ENCODE data around the gene CGRRF1.

Gene CGRRF1

GRCh38 chr14:54577977-54578376, 68.3 kb downstream of the CGRRF1 start:
- DNase-seq: no peak

DNA sequence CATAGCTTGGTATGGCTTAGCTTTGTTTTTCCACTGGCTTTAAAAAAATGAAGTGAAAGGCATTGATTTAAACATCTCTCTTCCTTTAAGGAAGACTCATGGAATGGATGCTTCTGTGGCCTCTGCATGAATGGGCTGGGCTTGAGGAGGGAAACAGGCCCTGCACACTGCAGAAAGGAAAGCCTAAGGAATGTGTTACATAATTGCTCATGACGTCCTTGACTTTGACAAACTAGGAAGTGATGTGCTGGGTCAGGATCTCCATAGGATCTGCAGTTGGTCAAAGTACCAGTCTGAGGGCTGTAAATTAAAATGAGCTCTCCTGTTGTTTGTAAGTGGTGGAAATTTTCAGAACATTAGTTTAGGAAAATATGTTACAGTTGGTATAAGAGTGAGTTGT, 69.9 kb downstream of the CGRRF1 start:
- no peak for DNase-seq

GRCh38 chr14:54580933-54581332, 71.2 kb downstream of the CGRRF1 start:
- DNase-seq: no peak

DNA sequence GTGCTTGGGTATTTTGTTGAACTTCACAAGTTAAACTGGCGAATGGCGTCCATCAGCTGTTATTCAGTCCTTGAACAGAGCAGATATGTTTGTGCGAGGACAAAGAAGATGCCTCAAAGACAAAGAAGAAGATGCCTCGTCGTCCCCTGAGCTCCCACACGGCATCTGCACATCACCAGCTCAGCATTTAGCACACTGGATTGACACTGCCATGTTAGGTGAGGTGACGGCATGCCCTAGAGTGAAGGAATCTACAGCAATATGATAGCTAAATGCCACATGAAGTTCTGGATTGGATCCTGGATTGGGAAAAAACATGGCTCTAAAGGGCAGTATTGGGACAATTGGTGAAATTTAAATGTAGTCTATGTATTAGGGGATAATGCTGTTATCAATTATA, 72.6 kb downstream of the CGRRF1 start:
- DNase-seq: no peak

DNA sequence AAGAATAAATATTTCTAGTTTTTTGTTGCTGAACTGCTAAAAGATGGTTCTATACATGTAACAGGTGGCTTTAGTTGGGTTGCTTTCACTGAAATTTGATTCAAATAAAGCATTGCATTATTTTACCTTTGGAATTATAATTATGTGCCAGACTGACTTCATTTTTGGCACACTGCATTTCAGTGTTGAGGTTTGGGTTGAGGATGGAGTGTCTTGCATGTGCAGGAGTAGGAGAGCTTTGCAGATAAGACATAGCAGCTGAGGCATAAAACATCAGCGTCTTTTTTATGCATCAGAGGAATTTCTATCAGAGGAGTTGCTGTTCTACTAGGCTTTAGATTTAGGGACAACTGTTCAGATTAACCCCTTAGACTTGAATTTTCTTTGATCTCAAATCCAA, 74.4 kb downstream of the CGRRF1 start:
- no peak for DNase-seq

DNA sequence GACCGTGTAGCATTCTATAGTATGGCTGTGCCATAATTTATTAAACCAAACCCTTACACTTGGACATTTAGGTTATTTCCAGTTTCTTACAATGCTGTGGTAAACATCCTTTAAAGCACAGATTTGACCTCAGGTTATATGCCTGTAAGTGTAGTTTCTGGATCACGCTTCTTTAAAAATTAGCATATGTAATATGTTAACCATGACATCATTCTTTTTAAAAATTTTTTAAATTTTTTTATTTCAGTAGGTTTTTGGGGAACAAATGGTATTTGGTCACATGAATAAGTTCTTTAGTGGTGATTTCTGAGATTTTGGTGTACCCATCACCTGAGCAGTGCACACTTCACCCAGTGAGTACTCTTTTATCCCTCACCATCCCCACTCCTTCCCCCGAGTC, 75.5 kb downstream of the CGRRF1 start:
- no peak for DNase-seq

Measured in C1 segment of cervical spinal cord (tissue), 14 donors.